Spleen (tissue), 7 donors: ENCODE data around the gene KAT6B.

Source experiments
- POLR2AphosphoS5 ChIP-seq, 3 donors: sonication (generic); formaldehyde crosslinking; IDR thresholded peaks; one replicate each; pipeline ENCODE4 v1.5.1; 2017; ENCODE audit warnings: antibody characterized with exemption in 3 of 3
- TF ChIP-seq, protein P1 (sequence below), 11 experiments: fragments of 200-600 bp in 7 of 11; fragments of 450-650 bp in 4 of 11; sonication (generic) in 4 of 11; IDR thresholded peaks in 8 of 11; conservative IDR thresholded peaks in 3 of 11; 1 replicate in 7 of 11; 2 replicates in 4 of 11; pipeline versions ENCODE4 v1.4.0 to v1.8.0; 2016 to 2021; ENCODE audit warnings: antibody characterized with exemption in 11 of 11, inconsistent platforms in 4 of 11, mild to moderate bottlenecking in 1 of 11
- donor health status: DM: no; HTN: no; CAD: no; lungs with moderate emphysema.
- donor health status: DM: no; HTN: no; CAD: no.
- donor health status: DM: no; HTN: no; CAD: no.

DNA sequence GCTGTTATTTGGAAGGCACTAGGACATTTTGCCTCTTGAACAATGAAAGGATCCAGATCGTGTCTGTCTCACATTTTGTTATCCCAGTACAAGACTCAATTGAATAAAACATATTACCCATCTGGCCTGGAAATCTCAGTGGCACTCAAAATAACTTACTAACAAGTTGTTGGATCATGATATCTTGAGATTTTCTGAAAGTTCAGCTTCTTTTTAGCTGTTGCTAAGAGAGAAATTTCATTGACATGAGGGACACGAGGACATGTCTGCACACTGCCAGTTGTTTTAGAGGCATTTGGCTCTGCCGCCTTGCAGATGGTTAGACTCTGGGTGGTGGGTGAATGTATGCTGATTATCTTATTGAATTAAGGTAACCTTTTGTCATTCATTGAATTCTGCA lies 41.0 kb downstream of the KAT6B start:
- TF ChIP-seq, protein P1, sequence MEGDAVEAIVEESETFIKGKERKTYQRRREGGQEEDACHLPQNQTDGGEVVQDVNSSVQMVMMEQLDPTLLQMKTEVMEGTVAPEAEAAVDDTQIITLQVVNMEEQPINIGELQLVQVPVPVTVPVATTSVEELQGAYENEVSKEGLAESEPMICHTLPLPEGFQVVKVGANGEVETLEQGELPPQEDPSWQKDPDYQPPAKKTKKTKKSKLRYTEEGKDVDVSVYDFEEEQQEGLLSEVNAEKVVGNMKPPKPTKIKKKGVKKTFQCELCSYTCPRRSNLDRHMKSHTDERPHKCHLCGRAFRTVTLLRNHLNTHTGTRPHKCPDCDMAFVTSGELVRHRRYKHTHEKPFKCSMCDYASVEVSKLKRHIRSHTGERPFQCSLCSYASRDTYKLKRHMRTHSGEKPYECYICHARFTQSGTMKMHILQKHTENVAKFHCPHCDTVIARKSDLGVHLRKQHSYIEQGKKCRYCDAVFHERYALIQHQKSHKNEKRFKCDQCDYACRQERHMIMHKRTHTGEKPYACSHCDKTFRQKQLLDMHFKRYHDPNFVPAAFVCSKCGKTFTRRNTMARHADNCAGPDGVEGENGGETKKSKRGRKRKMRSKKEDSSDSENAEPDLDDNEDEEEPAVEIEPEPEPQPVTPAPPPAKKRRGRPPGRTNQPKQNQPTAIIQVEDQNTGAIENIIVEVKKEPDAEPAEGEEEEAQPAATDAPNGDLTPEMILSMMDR (IDR thresholded peaks at IDR 0.05 in 8 of 11, conservative IDR thresholded peaks at IDR 0.05 in 3 of 11), result no peak
- no peak for TF ChIP-seq POLR2AphosphoS5 (IDR thresholded peaks at IDR 0.05)
